GM19035 (cell line): ENCODE data around the gene BTN1A1.
"Not testable (repeated sequence)": the region's sequence is repeated elsewhere in the genome, so short reads cannot be mapped to it uniquely, and the experiment has no call there.

Experiments used
- ATAC-seq: cut with Tn5 transposase; IDR thresholded peaks from one replicate; pipeline ENCODE4 v1.9.1; 2021; ENCODE audit not compliant: unreplicated experiment

BTN1A1 gene

GRCh38 chr6:26537160-26537845, 37.2 kb downstream of the BTN1A1 start:
- ATAC-seq, result peak; percentile 48

- ATAC-seq, result peak; percentile 59
Observed at GRCh38 chr6:26537846-26538571, 37.9 kb downstream of the BTN1A1 start, which contains the start of gene HMGN4. Gene HMGN4 (plus strand): TSS chr6:26538366. CDS start chr6:26545207, 6,841 bp downstream.

GRCh38 chr6:26538572-26538902, 38.4 kb downstream of the BTN1A1 start:
- ATAC-seq, result no peak

- ATAC-seq, result no peak
Observed at GRCh38 chr6:26539071-26539615, 39.0 kb downstream of the BTN1A1 start.

- no peak for ATAC-seq
Observed at GRCh38 chr6:26541579-26541978, 41.5 kb downstream of the BTN1A1 start.

- no peak for ATAC-seq
Observed at GRCh38 chr6:26543953-26544352, 43.9 kb downstream of the BTN1A1 start.

- ATAC-seq, result no peak
Observed at GRCh38 chr6:26544473-26544872, 44.4 kb downstream of the BTN1A1 start.

GRCh38 chr6:26545627-26546026, 45.5 kb downstream of the BTN1A1 start:
- ATAC-seq, result no peak

GRCh38 chr6:26547363-26547762, 47.3 kb downstream of the BTN1A1 start:
- ATAC-seq, result not testable (repeated sequence)

GRCh38 chr6:26550250-26550993, 50.3 kb downstream of the BTN1A1 start:
- ATAC-seq, result no peak

GRCh38 chr6:26552205-26552604, 52.1 kb downstream of the BTN1A1 start:
- no peak for ATAC-seq

- no peak for ATAC-seq
Observed at GRCh38 chr6:26552640-26553188, 52.6 kb downstream of the BTN1A1 start.

GRCh38 chr6:26553264-26553634, 53.1 kb downstream of the BTN1A1 start:
- ATAC-seq, result peak; percentile 50

- peak; percentile 38 for ATAC-seq
Observed at GRCh38 chr6:26553635-26554446, 53.7 kb downstream of the BTN1A1 start.

- ATAC-seq, result no peak
Observed at GRCh38 chr6:26554447-26554696, 54.3 kb downstream of the BTN1A1 start.

- ATAC-seq, result peak; percentile 31
Observed at GRCh38 chr6:26554697-26555504, 54.8 kb downstream of the BTN1A1 start.

GRCh38 chr6:26555505-26556262, 55.6 kb downstream of the BTN1A1 start:
- no peak for ATAC-seq

GRCh38 chr6:26556263-26557070, 56.4 kb downstream of the BTN1A1 start:
- no peak for ATAC-seq
